Testis (tissue), 3 donors: ENCODE data around the gene UPF3B. TPM values are rescaled to one million over a fixed set of nuclear protein-coding genes. Genes with fewer than 3 reads are reported as not detected.
A peak's percentile ranks its signal among the peaks of the same experiment; 100 is the strongest.

ENCODE experiments used
- DNase-seq: peaks from one replicate; pipeline ENCODE4 v3.0.0-alpha.2; 2019
- H3K27ac ChIP-seq, 2 donors: fragments of 200-600 bp; sonication (generic); one replicate each; pipeline ENCODE4 v1.5.1; 2019
- H3K27me3 ChIP-seq: fragments of 200-600 bp; sonication (generic); one replicate; pipeline ENCODE4 v1.5.1; 2019
- H3K36me3 ChIP-seq: fragments of 200-600 bp; sonication (generic); one replicate; pipeline ENCODE4 v1.5.1; 2017; ENCODE audit warnings: low read depth; ENCODE audit errors: missing control alignments
- H3K4me1 ChIP-seq: fragments of 200-600 bp; sonication (generic); one replicate; pipeline ENCODE4 v1.5.1; 2019
- H3K4me3 ChIP-seq, 2 donors: fragments of 200-600 bp; sonication (generic); one replicate each; pipeline ENCODE4 v1.5.1; 2017 to 2019
- H3K9me3 ChIP-seq: fragments of 200-600 bp; sonication (generic); one replicate; pipeline ENCODE4 v1.5.1; 2017
- POLR2A ChIP-seq: fragments of 450-650 bp; IDR thresholded peaks from one replicate; pipeline ENCODE4 v1.6.1; 2017; ENCODE audit warnings: antibody characterized with exemption, mild to moderate bottlenecking, moderate library complexity
- WGBS, 2 donors: methylation state at CpG; one replicate each; pipeline ENCODE4 v1.1.5; 2018; 5-methylcytosine and 5-hydroxymethylcytosine counted together
- intact Hi-C: fragments of 100-400 bp; cut with DNase I; formaldehyde crosslinking; loops from one replicate; pipeline ENCODE4 v1.15.1; 2023; ENCODE audit warnings: low total_unique reads
- polyA plus RNA-seq: library from polyadenylated mRNA; stranded (reverse); fragments of 350-450 nt; fragmentation: Illumina TruSeq; extraction: RNeasy Lipid Tissue Mini Kit (QIAGEN cat#74804); gene quantifications from one replicate; pipeline ENCODE4 v1.2.3, GENCODE V29; 2014; ENCODE audit warnings: low read depth, low replicate concordance; ENCODE audit not compliant: insufficient read depth
- small RNA-seq, 2 donors: library from RNA; depleted of rRNA; stranded (forward); fragments of <200 nt; gene quantifications; one replicate each; pipeline ENCODE3, GENCODE V24; 2016
- total RNA-seq, 2 donors: library from RNA; depleted of rRNA; stranded (reverse); fragments of >200 nt; gene quantifications; one replicate each; pipeline ENCODE4 v1.2.3, GENCODE V29; 2016
- TF ChIP-seq, protein P1 (sequence below), 3 experiments: fragments of 450-650 bp in 2 of 3; fragments of 200-600 bp in 1 of 3; sonication (generic) in 1 of 3; IDR thresholded peaks; one replicate each; pipeline ENCODE4 v1.5.1; 2016 to 2019; ENCODE audit warnings: antibody characterized with exemption in 3 of 3, mild to moderate bottlenecking in 2 of 3, moderate library complexity in 1 of 3

UPF3B gene
- total and polyA plus RNA-seq, 3 donors from 2014 or later = 6.9 to 12.7 (median 7.4) TPM

DNA sequence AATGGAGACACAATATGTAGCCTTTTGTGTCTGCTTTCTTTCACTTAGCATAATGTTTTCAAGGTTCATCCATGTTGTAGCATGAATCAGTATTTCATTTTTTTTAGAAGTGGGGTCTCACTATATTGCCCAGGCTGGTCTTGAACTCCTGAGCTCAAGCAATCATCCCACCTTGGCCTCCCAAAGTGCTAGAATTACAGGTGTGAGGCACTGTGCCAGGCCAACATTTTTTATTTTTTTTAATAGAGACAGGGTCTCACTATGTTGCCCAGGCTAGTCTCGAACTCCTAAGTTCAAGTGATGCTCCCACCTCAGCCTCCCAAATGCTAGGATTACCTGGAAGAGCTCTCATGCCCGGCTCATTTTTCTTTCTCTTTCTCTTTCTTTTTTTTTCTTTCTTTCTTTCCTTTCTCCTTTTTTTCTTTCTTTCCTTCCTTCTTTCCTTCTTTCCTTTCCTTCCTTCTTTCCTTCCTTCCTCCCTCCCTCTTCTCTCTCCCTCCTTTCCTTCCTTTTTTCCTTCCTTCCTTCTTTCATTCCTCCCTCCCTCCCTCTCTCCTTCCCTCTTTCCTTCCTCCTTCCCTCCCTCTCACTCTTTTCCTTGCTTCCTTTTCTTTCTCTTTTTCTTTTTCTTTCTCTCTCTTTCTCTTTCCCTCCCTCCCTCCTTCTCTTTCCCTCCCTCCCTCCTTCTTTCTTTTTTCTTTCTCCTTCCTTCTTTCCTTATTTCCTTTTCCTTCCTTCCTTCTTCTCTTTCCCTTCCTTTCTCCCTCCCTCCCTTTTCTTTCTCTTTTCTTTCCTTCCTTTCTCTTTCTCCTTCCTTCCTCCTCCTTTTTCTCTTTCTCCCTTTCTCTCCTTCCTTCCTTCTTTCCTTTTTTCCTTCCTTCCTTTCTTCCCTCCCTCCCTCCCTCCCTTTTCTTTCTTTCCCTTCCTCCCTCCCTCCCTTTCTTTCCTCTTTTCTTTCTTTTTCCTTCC is 51.2 kb downstream of the UPF3B start:
- no peak for TF ChIP-seq POLR2A
- TF ChIP-seq, protein P1, sequence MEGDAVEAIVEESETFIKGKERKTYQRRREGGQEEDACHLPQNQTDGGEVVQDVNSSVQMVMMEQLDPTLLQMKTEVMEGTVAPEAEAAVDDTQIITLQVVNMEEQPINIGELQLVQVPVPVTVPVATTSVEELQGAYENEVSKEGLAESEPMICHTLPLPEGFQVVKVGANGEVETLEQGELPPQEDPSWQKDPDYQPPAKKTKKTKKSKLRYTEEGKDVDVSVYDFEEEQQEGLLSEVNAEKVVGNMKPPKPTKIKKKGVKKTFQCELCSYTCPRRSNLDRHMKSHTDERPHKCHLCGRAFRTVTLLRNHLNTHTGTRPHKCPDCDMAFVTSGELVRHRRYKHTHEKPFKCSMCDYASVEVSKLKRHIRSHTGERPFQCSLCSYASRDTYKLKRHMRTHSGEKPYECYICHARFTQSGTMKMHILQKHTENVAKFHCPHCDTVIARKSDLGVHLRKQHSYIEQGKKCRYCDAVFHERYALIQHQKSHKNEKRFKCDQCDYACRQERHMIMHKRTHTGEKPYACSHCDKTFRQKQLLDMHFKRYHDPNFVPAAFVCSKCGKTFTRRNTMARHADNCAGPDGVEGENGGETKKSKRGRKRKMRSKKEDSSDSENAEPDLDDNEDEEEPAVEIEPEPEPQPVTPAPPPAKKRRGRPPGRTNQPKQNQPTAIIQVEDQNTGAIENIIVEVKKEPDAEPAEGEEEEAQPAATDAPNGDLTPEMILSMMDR (IDR thresholded peaks at IDR 0.05) = no peak
- H3K4me1 ChIP-seq = no peaks in the 10 kb centered on the region
- no peaks in the 10 kb centered on the region for H3K9me3 ChIP-seq
- intact Hi-C loops = no loop called here
- H3K4me3 ChIP-seq = no peak overlapping the region
- no peak overlapping the region for H3K27ac ChIP-seq
- H3K36me3 ChIP-seq = no peaks in the 10 kb centered on the region
- DNase-seq = no peak
- 80 to 85% methylated on average over 2 of the region's 2 CpGs for WGBS, 2 donors
- no peaks in the 10 kb centered on the region for H3K27me3 ChIP-seq

DNA sequence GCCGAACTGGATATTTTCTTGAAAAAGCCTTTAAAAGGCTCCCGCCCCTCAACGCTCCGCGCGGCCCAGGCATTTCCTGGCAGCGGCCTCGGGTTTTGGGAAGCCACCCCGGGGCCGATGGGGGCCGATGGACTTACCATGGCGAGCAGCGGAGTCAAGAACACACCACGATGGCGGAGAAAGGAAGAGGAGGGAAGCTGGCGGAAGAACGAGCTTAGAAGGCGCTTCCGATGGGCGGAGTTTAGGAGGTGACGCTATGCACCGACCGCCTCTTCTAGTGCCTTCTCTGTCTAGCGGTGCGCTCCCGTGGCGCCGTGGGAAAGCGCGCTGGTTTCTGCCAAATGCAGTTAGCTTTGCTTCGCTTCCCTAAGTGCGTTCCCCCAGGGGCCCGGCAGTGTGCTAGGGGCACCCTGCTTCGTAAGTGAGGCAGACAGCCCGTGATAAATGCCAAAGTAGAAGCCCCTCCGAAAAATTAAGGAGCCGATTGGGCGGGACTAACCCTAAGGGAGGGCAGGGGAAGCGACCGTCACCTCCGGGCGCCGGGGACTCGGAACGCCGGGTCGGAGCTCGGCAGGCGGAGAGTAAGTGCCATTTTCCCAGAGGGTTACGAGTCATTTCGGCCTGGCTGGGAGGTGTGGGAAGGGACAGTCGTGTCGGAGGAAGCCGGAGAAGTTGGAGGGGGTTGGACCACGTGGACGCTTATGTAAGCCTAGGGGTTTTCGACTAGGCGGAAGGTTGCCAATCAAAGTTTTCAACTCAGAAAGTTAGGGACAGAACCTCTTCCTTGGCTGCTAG is 61.1 kb downstream of the UPF3B start, which contains the start of gene RPL39:
TSS of gene RPL39 (minus strand) at position 194 of the 795 bp plus-strand sequence. CDS start at position 140, 54 bp downstream.
- Histone ChIP-seq H3K4me1 (no peaks in the 10 kb centered on the region), H3K36me3 (no peaks in the 10 kb centered on the region), H3K27ac (peak within 1 kb of the TSS; percentile 87 to 94), H3K4me3 (peak within 1 kb of the TSS; percentile 65 to 79), H3K27me3 (no peaks in the 10 kb centered on the region), H3K9me3 (no peaks in the 10 kb centered on the region)
- TF ChIP-seq POLR2A = peak; percentile 49
- TF ChIP-seq, protein P1 (IDR thresholded peaks at IDR 0.05) = no peak
- intact Hi-C loops = no loop called here
- peak; percentile 89 for DNase-seq
- 0% methylated on average over 14 to 56 of the region's 58 CpGs for WGBS, 2 donors

DNA sequence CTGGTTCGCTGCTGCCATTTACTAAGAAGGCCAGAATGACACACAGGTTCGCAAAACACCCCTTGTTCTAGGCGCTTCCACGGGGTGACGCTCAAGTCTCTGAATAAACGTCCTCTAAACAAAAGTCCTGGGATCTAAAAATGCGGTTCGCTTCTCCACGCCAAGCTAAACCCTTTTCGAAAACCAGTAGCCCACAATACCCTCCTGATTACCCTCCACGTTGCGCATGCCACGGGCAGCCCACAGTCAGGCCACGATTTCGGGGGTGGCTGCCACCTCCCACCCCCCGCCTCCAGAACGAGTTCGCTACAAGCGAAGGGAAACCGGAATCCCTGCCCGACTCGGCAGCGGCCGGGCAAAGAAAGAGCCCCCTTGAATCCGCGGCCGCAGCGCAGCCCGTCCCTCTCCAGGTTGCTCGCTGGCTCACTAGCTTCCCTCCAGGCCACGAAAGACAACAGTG is 61.8 kb downstream of the UPF3B start:
- Histone ChIP-seq H3K27ac (peak overlapping the region; percentile 87 to 94), H3K4me1 (no peaks in the 10 kb centered on the region), H3K36me3 (no peaks in the 10 kb centered on the region), H3K4me3 (peak overlapping the region; percentile 65 to 79), H3K9me3 (no peaks in the 10 kb centered on the region), H3K27me3 (no peaks in the 10 kb centered on the region)
- TF ChIP-seq, protein P1 (IDR thresholded peaks at IDR 0.05) = no peak
- no peak for TF ChIP-seq POLR2A
- intact Hi-C loops = no loop called here
- peak; percentile 37 for DNase-seq
- WGBS, 2 donors = 0% methylated on average over 6 to 16 of the region's 31 CpGs

DNA sequence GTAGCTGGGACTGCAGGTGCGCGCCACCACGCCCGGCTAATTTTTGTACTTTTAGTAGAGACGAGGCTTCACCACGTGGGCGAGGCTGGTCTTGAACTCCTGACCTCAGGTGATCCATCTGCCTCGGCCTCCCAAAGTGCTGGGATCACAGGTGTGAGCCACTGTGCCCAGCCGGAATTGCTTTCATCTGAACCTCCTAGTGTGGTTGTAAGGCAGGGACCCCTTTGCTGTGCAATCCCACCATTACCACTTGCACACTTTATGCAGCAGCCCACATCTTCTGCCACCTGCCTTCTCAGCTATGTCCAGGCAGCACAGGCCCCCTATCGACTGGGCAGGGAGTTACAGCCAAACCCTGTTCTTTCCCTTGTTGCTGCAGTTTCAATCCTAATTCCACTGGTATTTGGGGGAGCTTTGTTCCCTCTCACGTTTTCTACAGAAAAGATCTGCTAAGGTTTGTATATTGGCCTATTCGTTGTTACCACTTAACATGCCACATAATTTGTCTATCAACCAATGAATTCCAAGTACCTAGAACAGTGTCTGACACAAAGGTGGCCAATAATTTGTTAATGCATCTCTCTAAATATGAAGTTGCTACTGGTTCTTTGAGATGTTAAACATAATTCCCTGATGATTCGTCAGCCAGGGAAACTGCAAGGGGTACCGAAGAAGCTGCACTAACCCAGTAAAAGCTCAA is 67.9 kb downstream of the UPF3B start:
- Histone ChIP-seq H3K4me3 (no peak overlapping the region), H3K9me3 (no peaks in the 10 kb centered on the region), H3K36me3 (no peaks in the 10 kb centered on the region), H3K27ac (no peak overlapping the region), H3K4me1 (no peaks in the 10 kb centered on the region), H3K27me3 (no peaks in the 10 kb centered on the region)
- 82 to 85% methylated on average over 14 of the region's 14 CpGs for WGBS, 2 donors
- no peak for TF ChIP-seq POLR2A
- TF ChIP-seq, protein P1 (IDR thresholded peaks at IDR 0.05) = peak in 1 of 3 experiments; percentile 4
- DNase-seq = peak; percentile 33
- intact Hi-C loops = no loop called here

Small RNAs within 50 kb of the gene (small RNA-seq; reads per million reads assigned to genes)
- gene SNORA69 = 0 reads per million in 2 donors

Other genes with a start within 250 kb of the UPF3B start
- gene NKRF, start 246.5 kb downstream of the UPF3B start, total RNA-seq = 1 to 10 TPM; 4.7 to 6.4 TPM
- gene NKRF, start 246.5 kb downstream of the UPF3B start, polyA plus RNA-seq = 4.1 TPM
- 100 to 1,000 TPM; 187 to 250 TPM for gene SEPTIN6, start 159.8 kb downstream of the UPF3B start, total RNA-seq
- gene SEPTIN6, start 159.8 kb downstream of the UPF3B start, polyA plus RNA-seq = 80.2 TPM
- 10 to 100 TPM; 12.6 to 21.4 TPM for gene SOWAHD, start 94.4 kb downstream of the UPF3B start, total RNA-seq
- 8.9 TPM for gene SOWAHD, start 94.4 kb downstream of the UPF3B start, polyA plus RNA-seq
- 1,000 to 10,000 TPM in 1 of 2 donors, 100 to 1,000 TPM in 1; 442 to 1,133 TPM for gene RPL39, start 61.3 kb downstream of the UPF3B start, total RNA-seq
- gene RPL39, start 61.3 kb downstream of the UPF3B start, polyA plus RNA-seq = 1,045 TPM
- gene RNF113A, start 18.8 kb upstream of the UPF3B start, total RNA-seq = 10 to 100 TPM in 1 of 2 donors, 1 to 10 TPM in 1; 8.8 to 12.7 TPM
- 7.8 TPM for gene RNF113A, start 18.8 kb upstream of the UPF3B start, polyA plus RNA-seq
- 10 to 100 TPM; 36.6 to 41.0 TPM for gene NDUFA1, start 18.9 kb upstream of the UPF3B start, total RNA-seq
- gene NDUFA1, start 18.9 kb upstream of the UPF3B start, polyA plus RNA-seq = 74.8 TPM
- gene AKAP14, start 42.9 kb upstream of the UPF3B start, total RNA-seq = 10 to 100 TPM; 24.0 to 50.3 TPM
- 63.8 TPM for gene AKAP14, start 42.9 kb upstream of the UPF3B start, polyA plus RNA-seq
- gene NKAP, start 90.8 kb upstream of the UPF3B start, total RNA-seq = 10 to 100 TPM; 16.3 to 16.7 TPM
- 4.6 TPM for gene NKAP, start 90.8 kb upstream of the UPF3B start, polyA plus RNA-seq
- gene RHOXF2B, start 224.7 kb upstream of the UPF3B start, total RNA-seq = 1 to 10 TPM; 4.7 to 6.1 TPM
- 0.79 TPM for gene RHOXF2B, start 224.7 kb upstream of the UPF3B start, polyA plus RNA-seq